Liver (tissue), 9 donors: ENCODE results near the gene CFAP99. TPM values are rescaled to one million over a fixed set of nuclear protein-coding genes. Genes with fewer than 3 reads are reported as not detected.
A peak's percentile ranks its signal among the peaks of the same experiment; 100 is the strongest.

ENCODE experiments used
- DNase-seq: peaks from one replicate; pipeline ENCODE4 v3.0.0-alpha.2; 2017; ENCODE audit warnings: low spot score
- H3K27ac ChIP-seq, 2 donors: one replicate each; pipeline ENCODE4 v1.7.0; 2013; ENCODE audit warnings: inconsistent platforms in 2 of 2, low read length in 2 of 2, control low read depth in 1 of 2, low read depth in 1 of 2, mild to moderate bottlenecking in 1 of 2
- H3K27me3 ChIP-seq, 4 donors: one replicate each; pipeline versions ENCODE4 v1.6.1 to v1.7.0; 2013; ENCODE audit warnings: low read length in 3 of 4, inconsistent platforms in 1 of 4, mild to moderate bottlenecking in 1 of 4, moderate library complexity in 1 of 4; ENCODE audit not compliant: control insufficient read depth in 4 of 4, insufficient read depth in 4 of 4
- H3K36me3 ChIP-seq, 4 donors: one replicate each; pipeline versions ENCODE4 v1.6.1 to v1.7.0; 2013; ENCODE audit warnings: low read length in 3 of 4, mild to moderate bottlenecking in 3 of 4, low read depth in 1 of 4, moderate library complexity in 1 of 4; ENCODE audit not compliant: control insufficient read depth in 4 of 4, insufficient read depth in 3 of 4
- H3K4me1 ChIP-seq, 4 donors: one replicate each; pipeline versions ENCODE4 v1.6.1 to v1.7.0; 2013; ENCODE audit warnings: low read length in 3 of 4, mild to moderate bottlenecking in 3 of 4, moderate library complexity in 1 of 4; ENCODE audit not compliant: control insufficient read depth in 4 of 4, insufficient read depth in 4 of 4
- H3K4me3 ChIP-seq, 3 donors: one replicate each; pipeline versions ENCODE4 v1.6.1 to v1.7.0; 2013; ENCODE audit warnings: low read length in 3 of 3, control low read depth in 1 of 3, low read depth in 1 of 3, mild to moderate bottlenecking in 1 of 3
- H3K9ac ChIP-seq, 2 donors: one replicate each; pipeline ENCODE4 v1.7.0; 2013; ENCODE audit warnings: low read length in 2 of 2, mild to moderate bottlenecking in 2 of 2, moderate library complexity in 2 of 2, control low read depth in 1 of 2, low read depth in 1 of 2
- H3K9me3 ChIP-seq, 4 donors: one replicate each; pipeline versions ENCODE4 v1.6.1 to v1.7.0; 2013; ENCODE audit warnings: low read length in 3 of 4; ENCODE audit not compliant: control insufficient read depth in 4 of 4
- ATF3 ChIP-seq: IDR thresholded peaks from 2 replicates; pipeline ENCODE4 v1.6.1; 2016; ENCODE audit warnings: antibody characterized with exemption
- EGR1 ChIP-seq, 2 donors: IDR thresholded peaks; 2 replicates each; pipeline ENCODE4 v1.6.1; 2016 to 2018; ENCODE audit warnings: antibody characterized with exemption in 2 of 2, low read depth in 2 of 2
- FOXA1 ChIP-seq: IDR thresholded peaks from 2 replicates; pipeline ENCODE4 v1.6.1; 2016; ENCODE audit warnings: antibody characterized with exemption
- GABPA ChIP-seq, 2 donors: IDR thresholded peaks in 1 of 2; conservative IDR thresholded peaks in 1 of 2; 2 replicates each; pipeline ENCODE4 v1.6.1; 2016; ENCODE audit warnings: antibody characterized with exemption in 2 of 2, mild to moderate bottlenecking in 1 of 2, moderate library complexity in 1 of 2
- HNF4A ChIP-seq, 2 donors: conservative IDR thresholded peaks; 2 replicates each; pipeline ENCODE4 v1.6.1; 2016; ENCODE audit warnings: antibody characterized with exemption in 2 of 2, mild to moderate bottlenecking in 2 of 2
- JUND ChIP-seq, 2 donors: IDR thresholded peaks; 2 replicates each; pipeline ENCODE4 v1.6.1; 2016; ENCODE audit warnings: antibody characterized with exemption in 2 of 2
- NR2F2 ChIP-seq: IDR thresholded peaks from 2 replicates; pipeline ENCODE4 v1.6.1; 2016; ENCODE audit warnings: antibody characterized with exemption
- RAD21 ChIP-seq, 2 donors: IDR thresholded peaks; 2 replicates each; pipeline ENCODE4 v1.6.1; 2016; ENCODE audit warnings: antibody characterized with exemption in 2 of 2, mild to moderate bottlenecking in 2 of 2
- RXRA ChIP-seq, 2 donors: IDR thresholded peaks; 2 replicates each; pipeline ENCODE4 v1.6.1; 2017 to 2018; ENCODE audit warnings: antibody characterized with exemption in 2 of 2, mild to moderate bottlenecking in 1 of 2
- SP1 ChIP-seq: IDR thresholded peaks from 2 replicates; pipeline ENCODE4 v1.6.1; 2018; ENCODE audit warnings: antibody characterized with exemption, mild to moderate bottlenecking
- YY1 ChIP-seq: IDR thresholded peaks from 2 replicates; pipeline ENCODE4 v1.6.1; 2016; ENCODE audit warnings: antibody characterized with exemption, mild to moderate bottlenecking
- WGBS: extraction: QIAGEN DNeasy Blood & Tissue Kit; methylation state at CpG from one replicate; pipeline ENCODE4 v1.1.7; 2013; 5-methylcytosine and 5-hydroxymethylcytosine counted together
- polyA plus RNA-seq, 2 donors: library from polyadenylated mRNA; stranded (reverse) in 1 of 2; unstranded in 1 of 2; fragments of 200-250 nt in 1 of 2; fragments of >200 nt in 1 of 2; fragmentation: Nextera tagmentation in 1 of 2; extraction: Ambion mirVana in 1 of 2; gene quantifications; one replicate each; pipeline versions ENCODE4 v1.2.1 to v1.2.3, GENCODE V29; 2013 to 2015
- total RNA-seq, 2 donors: library from RNA; depleted of rRNA; stranded (reverse); fragments of >200 nt; gene quantifications; one replicate each; pipeline ENCODE4 v1.2.3, GENCODE V29; 2014
- TF ChIP-seq, protein P1 (sequence below): IDR thresholded peaks from 2 replicates; pipeline ENCODE4 v1.6.1; 2016; ENCODE audit warnings: antibody characterized with exemption
- TF ChIP-seq, protein P2 (sequence below): IDR thresholded peaks from 2 replicates; pipeline ENCODE4 v1.6.1; 2016; ENCODE audit warnings: antibody characterized with exemption, mild to moderate bottlenecking
- TF ChIP-seq, protein P3 (sequence below): fragments of 150-350 bp; IDR thresholded peaks from 2 replicates; pipeline ENCODE4 v1.5.1; 2017; ENCODE audit warnings: improper control_type of control experiment, low read depth, low read length; ENCODE audit not compliant: missing input control
- donor health status: healthy.
- donor health status: healthy.
- donor health status: healthy.
- donor health status: healthy.
- donor health status: healthy.

Gene CFAP99
- total RNA-seq (under 1 TPM in 1 of 2 donors, not detected in 1; 0.33 TPM), polyA plus RNA-seq (under 1 TPM in 1 of 2 donors, not detected in 1; 0.36 TPM)

DNA sequence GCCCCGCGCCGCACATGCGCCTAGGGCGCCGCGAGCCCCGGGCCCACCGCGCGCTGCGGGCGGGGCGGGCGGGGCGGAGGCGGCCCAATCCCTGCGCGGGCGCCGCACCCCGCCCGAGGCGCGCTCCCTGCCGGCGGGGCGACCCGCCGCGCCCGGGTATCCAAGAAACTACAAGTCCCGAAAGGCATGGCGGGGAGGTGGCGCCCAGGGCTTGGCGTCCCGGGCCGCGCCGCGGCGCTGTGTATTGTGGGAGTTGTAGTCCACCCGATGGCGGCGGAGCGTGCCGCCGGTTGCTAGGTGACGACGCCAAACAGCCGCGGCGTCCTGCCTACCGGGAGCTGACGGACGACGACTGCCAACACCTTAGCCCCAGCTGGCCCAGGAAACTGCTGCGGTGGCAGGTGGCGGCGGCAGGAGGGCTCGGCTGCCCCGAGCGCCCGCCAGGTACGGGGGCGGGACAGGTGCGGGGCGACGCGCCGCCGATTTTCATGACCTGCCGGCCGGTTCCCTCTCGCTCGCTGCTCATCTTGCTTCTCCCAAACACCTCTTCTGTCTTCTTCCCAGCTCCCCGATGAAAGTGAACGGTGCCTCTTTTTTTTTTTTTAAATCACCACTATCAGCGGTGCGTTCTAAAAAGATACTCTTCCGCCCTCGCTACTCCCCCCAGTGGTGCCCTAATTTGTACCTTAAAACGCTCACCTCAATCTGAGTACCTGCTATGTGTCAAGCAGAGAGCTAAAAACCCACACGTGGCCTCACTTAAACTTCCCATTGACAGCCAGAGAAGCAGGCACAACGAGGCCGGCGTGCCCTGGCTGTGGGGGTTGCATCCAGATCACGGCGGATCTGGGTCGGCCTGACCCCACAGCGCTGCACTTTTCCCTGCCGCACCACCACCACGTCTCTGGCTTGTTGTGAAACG lies at the start of gene CFAP99:
Gene CFAP99 (plus strand): TSS at position 306 of the 922 bp plus-strand sequence.
- Histone ChIP-seq H3K9me3 (no peaks in the 10 kb centered on the region), H3K27ac (peak within 1 kb of the TSS; percentile 19 to 55), H3K4me1 (peaks cover 11 to 27% (median 22%) of the 10 kb centered on the region in 4 donors), H3K9ac (no peak within 1 kb of the TSS), H3K27me3 (no peaks in the 10 kb centered on the region), H3K36me3 (no peaks in the 10 kb centered on the region), H3K4me3 (peak within 1 kb of the TSS; percentile 55 to 84 (median 67))
- DNase-seq, result peak; percentile 96
- TF ChIP-seq SP1 (peak; percentile 48), ATF3 (no peak), HNF4A (conservative IDR thresholded peaks at IDR 0.05) (no peak), YY1 (peak; percentile 94), RXRA (IDR thresholded peaks at IDR 0.05) (no peak), RAD21 (IDR thresholded peaks at IDR 0.05) (peak in 1 of 2 donors; percentile 20), GABPA (IDR thresholded peaks at IDR 0.05 in 1 of 2, conservative IDR thresholded peaks at IDR 0.05 in 1 of 2) (peak in 1 of 2 donors; percentile 34), NR2F2 (no peak), JUND (IDR thresholded peaks at IDR 0.05) (no peak), EGR1 (IDR thresholded peaks at IDR 0.05; ENCODE audit: low read depth in 2 of 2) (no peak), FOXA1 (no peak)
- TF ChIP-seq, protein P1, sequence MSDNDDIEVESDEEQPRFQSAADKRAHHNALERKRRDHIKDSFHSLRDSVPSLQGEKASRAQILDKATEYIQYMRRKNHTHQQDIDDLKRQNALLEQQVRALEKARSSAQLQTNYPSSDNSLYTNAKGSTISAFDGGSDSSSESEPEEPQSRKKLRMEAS, result peak; percentile 48
- TF ChIP-seq, protein P2, sequence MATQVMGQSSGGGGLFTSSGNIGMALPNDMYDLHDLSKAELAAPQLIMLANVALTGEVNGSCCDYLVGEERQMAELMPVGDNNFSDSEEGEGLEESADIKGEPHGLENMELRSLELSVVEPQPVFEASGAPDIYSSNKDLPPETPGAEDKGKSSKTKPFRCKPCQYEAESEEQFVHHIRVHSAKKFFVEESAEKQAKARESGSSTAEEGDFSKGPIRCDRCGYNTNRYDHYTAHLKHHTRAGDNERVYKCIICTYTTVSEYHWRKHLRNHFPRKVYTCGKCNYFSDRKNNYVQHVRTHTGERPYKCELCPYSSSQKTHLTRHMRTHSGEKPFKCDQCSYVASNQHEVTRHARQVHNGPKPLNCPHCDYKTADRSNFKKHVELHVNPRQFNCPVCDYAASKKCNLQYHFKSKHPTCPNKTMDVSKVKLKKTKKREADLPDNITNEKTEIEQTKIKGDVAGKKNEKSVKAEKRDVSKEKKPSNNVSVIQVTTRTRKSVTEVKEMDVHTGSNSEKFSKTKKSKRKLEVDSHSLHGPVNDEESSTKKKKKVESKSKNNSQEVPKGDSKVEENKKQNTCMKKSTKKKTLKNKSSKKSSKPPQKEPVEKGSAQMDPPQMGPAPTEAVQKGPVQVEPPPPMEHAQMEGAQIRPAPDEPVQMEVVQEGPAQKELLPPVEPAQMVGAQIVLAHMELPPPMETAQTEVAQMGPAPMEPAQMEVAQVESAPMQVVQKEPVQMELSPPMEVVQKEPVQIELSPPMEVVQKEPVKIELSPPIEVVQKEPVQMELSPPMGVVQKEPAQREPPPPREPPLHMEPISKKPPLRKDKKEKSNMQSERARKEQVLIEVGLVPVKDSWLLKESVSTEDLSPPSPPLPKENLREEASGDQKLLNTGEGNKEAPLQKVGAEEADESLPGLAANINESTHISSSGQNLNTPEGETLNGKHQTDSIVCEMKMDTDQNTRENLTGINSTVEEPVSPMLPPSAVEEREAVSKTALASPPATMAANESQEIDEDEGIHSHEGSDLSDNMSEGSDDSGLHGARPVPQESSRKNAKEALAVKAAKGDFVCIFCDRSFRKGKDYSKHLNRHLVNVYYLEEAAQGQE, result peak; percentile 33
- TF ChIP-seq, protein P3, sequence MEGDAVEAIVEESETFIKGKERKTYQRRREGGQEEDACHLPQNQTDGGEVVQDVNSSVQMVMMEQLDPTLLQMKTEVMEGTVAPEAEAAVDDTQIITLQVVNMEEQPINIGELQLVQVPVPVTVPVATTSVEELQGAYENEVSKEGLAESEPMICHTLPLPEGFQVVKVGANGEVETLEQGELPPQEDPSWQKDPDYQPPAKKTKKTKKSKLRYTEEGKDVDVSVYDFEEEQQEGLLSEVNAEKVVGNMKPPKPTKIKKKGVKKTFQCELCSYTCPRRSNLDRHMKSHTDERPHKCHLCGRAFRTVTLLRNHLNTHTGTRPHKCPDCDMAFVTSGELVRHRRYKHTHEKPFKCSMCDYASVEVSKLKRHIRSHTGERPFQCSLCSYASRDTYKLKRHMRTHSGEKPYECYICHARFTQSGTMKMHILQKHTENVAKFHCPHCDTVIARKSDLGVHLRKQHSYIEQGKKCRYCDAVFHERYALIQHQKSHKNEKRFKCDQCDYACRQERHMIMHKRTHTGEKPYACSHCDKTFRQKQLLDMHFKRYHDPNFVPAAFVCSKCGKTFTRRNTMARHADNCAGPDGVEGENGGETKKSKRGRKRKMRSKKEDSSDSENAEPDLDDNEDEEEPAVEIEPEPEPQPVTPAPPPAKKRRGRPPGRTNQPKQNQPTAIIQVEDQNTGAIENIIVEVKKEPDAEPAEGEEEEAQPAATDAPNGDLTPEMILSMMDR, result peak; percentile 34
- WGBS, result under 1% methylated on average over 94 of the region's 94 CpGs
